22Rv1 (cell line): ENCODE measurements around the gene NUTM1.

Experiments used
- CTCF ChIP-seq: fragments of 450-650 bp; IDR thresholded peaks from 2 replicates; pipeline ENCODE4 v1.5.1; 2017; ENCODE audit warnings: mild to moderate bottlenecking
- ZFX ChIP-seq: fragments of 450-650 bp; IDR thresholded peaks from 2 replicates; pipeline ENCODE4 v1.6.1; 2017; ENCODE audit warnings: antibody characterized with exemption, borderline replicate concordance

GRCh38 chr15:34365091-34365825 is 22.1 kb downstream of the NUTM1 start:
- TF ChIP-seq CTCF (no peak), ZFX (no peak)
